Stimulated activated CD8-positive, alpha-beta memory T cell treated with anti-CD3 and anti-CD28 coated beads, Interleukin-4, amount 100 ng/mL, for 48 hours (primary cell): ENCODE results near the gene MAGI2.

Source experiments
- DNase-seq: peaks from one replicate; pipeline ENCODE4 v3.0.0-alpha.2; 2020

Gene MAGI2

DNA sequence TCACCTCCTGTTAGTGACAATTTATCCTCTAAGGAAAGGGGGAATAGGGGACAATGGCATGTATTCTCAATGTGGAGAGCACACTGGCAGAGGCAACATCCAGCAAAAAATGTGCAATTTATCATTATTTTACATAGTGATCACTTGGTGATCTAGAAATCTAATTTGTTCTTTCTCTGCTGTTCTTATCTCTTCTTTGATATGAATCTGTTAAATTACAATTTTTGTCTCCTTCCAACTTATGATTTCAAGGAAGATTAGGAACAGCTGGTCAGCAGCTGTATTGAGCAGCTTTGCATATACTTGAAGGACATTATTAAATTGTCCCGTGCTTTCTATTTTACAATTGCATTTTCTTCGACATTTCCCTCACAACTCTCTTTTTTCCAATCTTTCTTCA lies 213.1 kb downstream of the MAGI2 start:
- DNase-seq: no peak

DNA sequence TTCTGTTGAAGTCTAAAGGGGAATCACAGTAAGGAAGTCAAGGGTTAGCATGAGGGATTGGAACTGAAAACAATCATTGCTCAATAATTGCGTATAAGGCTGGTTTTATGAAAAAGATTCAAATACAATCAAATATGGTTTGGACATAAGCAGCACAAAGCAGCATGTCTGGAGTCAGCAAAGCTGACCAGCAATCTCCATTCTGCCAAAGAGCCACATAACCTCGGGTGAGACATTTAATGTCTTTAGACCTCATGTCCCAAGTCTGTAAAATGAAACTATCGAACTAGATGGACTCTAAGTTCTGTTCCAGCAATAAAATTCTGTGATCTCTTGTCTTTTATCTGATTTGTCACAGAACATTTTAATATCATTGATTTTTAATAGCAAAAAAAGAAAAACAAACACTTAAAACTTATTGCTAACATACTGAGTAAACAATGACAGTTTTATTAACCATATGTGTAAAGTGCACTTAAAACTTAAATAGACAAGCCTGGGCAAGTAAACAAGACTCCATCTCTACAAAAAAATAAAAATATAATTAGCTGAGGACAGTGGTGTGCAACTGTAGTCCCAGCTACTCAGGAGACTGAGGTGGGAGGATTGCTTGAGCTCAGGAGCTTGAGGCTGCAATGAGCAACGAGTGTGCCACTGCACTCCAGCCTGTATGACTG lies 217.0 kb downstream of the MAGI2 start:
- no peak for DNase-seq

DNA sequence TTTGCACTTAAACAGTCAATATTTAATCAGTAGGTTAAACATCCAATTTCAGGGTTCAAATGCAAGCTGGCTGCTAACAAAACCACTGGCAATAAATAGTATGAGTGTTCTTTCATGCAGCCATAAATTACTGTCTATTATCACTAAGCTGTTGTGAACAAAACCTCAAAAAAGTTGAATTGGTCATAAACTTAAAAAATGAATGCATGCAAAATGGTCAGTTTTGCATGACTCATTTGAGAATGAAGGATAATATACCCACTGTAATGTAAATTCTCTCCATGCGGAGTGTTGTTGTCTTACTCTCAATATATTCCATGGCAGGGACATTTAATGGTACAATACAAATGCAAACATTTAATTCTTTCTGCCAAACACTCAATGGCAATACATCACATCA lies 226.4 kb downstream of the MAGI2 start:
- DNase-seq: no peak

DNA sequence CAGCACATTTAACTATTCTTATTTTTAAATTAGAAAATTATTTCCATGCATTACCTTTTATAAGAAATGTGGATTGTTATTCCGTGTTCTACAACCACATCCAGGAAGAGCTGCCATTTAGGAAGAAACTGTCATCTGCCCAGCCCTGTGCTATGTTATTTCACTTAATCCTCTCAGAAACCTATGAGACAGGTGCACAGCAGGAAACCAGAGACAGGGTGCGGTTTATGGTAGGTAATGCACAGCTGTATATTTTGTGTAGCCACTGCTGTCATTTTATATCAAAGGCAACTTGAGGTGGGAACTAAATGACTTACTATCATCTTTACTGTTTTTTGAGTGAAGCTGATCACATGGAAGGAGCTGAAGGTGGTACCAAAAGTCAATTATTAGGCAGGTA lies 232.3 kb downstream of the MAGI2 start:
- no peak for DNase-seq

DNA sequence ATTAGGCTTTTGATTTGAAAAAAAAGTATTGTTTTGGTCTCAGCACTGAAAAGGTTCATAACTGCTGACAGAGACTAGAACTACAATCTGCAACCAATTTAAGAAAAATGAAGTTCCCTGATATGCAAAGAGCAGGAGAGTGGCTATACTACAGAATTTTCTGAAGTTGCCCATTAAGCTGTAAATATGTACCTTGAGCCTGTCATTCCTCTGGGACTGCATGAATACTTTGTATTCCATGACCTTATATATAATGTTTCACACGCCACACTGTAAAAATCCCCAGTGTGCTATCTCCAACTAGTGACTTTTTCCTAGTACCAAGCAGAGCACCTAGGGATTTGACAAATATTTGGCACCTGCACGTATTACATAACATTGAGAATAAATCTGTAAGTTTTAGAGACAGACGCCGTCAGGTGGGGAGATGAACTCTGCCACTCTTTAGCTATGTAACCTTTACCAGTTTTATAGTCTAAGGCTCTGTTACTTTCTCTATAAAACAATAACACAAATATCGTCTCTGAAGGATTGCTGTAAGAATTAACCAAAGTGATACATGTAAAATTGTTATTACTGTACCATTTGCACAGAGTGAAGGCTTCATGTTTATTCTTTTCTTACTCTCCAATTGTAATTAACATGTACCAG lies 235.4 kb downstream of the MAGI2 start:
- DNase-seq: no peak

DNA sequence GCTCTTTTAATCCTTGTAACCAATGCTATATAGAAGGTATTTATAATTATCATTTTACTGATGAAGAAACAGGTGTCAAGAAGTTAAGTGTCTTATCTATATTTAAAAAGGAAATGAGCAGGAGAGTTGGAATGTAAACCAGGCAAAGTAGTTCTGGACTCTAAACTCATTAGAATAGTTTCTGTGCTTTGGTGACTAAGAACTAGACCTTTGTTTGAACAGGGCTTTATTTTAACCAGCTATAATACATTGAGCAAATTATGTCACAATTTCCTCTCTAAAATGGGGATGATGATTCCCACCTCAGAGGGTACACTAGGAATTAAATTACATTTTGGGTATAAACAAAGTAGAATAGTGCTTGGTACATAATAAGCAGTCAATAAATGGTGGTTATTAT lies 236.0 kb downstream of the MAGI2 start:
- no peak for DNase-seq

DNA sequence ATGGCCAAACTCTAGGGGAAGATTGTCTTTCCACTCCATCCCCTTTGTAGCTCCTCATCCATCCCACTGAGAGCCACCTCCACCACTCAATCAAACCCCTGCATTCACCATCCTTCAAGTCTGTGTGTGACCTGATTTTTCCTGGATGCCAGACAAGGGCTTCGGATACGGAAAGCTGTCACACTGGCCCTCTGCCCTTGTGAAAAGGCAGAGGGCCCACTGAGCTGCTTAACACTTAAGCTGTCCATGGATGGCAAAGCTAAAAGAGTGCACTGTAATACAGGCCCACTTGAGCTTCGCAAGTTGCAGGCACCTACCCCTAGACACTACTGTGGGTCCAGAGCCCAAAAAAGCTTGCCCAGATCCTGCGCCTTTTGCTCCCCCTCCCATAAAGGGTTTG lies 237.2 kb downstream of the MAGI2 start:
- no peak for DNase-seq

DNA sequence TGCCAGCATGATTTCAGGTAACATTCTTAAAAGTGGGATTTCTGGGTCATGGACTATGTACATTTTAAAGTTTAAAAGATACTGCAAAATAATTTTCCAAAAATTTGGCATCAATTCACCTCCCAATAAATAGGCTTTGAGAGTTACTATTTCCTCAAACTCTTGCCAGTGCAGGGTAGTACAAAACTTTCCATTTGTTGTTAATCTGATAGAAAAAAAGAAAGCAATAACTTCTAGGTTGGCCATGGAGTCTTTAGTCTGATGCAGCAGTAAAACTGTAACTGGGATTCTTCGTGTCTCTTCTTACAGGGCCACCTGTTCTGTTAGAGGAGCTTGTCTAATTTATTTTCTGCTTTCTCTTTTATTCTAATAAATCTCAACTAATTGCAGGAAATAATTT lies 241.1 kb downstream of the MAGI2 start:
- no peak for DNase-seq

DNA sequence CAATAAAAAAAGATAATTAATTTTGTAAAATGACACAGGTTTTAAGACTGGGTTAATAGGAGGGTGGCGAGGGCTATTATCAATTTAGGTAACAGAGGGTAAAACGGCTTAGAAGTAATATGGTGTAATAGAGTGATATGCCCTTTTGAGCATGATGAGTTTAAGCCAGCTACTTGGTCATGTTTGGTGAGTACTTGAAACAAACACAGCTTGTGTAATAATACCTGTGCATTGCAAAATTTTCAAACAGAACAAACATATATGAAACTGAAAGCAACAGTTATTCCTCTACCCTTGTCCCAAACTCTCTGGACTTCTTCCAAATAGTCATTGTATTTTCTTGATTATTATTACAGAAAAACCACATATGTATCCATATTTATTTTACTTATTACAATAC lies 241.7 kb downstream of the MAGI2 start:
- no peak for DNase-seq

DNA sequence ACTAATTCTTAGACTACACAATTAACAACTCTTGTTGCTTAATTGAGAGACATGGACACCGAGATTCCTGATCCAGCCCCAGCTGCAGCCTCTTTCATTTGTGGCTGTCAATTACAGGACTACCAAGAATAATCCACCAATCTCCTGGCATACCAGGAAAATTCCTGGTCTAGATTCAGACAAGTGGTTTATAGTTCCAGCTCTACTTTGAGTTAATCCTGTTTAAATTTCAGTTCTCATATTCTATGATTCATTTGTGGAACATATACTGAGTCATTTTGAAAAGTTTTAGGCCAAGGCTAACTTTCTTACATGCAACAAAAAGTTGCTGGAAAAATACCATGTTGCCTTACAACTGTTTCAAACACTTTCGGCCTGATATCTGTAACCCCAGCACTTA lies 253.5 kb downstream of the MAGI2 start:
- DNase-seq: no peak

DNA sequence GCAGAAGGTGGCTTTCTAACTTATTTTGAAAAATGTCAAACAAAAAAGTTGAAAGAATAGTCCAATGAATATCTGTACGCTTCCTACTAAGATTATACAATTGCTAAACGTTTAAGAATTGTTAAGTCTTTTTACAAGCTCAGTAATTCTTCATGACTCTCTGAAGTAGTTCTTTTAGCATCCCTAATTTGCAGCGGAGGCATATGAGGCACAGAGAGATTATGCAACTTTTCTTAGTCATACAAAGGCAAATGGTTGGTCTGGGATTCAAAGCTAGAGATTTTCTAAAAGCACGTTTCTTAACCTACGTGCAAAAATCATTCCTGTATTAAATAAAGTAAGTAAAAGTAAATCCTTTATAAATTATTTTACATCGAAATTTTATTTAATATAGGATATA lies 254.2 kb downstream of the MAGI2 start:
- no peak for DNase-seq

DNA sequence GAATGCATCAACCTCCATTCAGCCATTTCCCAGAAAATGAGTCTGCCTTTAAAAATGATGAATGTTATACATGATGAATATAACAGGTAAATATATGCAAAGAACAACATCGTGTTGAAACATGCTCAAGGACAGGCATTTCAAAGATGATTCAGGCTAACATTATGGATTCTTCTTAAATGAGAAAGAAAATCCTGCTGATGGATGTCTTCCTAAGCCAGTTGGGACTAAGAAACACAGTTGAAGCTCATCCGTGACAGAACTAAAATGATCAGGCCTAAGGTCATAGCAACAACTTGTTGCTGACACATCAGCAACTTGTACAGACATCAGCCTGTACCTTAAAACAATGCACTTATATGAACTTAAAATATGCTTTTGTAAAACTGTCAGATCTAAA lies 267.9 kb downstream of the MAGI2 start:
- DNase-seq: no peak

DNA sequence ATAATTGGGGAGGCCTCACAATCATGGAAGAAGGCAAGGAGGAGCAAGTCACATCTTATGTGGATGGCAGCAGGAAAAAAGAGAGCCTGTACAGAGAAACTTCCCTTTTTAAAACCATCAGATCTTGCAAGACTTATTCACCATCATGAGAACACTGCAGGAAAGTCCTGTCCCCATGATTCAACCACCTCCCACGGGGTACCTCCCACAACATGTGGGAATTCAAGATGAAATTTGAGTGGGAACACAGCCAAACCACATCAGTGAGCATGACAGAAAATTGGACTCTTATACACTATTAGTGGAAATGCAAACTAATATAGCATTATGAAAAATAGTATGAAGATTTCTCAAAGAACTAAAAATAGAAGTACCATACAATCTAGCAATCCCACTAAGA lies 271.2 kb downstream of the MAGI2 start:
- no peak for DNase-seq

DNA sequence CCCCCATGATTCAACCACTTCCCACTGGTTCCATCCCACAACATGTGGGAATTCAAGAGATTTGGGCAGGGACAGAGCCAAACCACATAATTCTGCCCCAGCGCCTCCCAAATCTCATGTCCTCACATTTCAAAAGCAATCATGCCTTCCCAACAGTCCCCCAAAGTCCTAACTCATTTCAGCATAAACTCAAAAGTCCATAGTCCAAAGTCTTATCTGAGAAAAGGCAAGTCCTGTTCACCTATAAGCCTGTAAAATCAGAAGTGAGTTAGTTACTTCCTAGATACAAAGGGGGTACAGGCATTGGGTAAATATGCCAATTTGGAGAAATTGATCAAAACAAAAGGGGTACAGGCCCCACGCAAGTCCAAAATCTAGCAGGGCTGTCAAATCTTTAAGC lies 272.9 kb downstream of the MAGI2 start:
- DNase-seq: no peak

DNA sequence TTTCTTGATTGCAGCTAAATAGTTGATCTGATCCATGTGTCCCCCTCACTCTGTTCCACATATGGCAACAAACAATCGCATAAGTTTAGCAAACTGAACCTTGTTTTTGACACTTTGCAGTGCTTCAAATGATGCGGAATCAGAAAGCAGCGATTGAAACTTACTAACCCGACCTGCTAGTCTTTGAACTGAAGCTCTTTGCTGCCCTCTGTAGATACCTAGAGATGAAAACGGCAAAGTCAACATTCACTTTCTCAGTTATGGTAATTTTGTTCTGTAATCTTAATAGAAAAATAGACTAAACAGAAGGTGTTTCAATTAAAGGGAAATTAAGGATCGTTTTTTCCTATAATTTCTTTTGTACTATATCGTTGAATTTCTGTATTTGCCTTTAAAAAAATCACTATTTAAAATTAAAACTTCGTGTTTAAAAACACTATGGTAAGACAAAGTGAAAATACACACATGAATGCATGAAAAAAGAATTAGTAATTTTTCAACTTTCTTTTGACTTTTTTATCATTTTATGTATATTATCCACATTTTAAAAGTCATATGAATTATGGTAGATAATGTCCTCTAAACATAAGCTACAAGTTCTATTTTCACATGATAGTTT lies 276.5 kb downstream of the MAGI2 start:
- no peak for DNase-seq

DNA sequence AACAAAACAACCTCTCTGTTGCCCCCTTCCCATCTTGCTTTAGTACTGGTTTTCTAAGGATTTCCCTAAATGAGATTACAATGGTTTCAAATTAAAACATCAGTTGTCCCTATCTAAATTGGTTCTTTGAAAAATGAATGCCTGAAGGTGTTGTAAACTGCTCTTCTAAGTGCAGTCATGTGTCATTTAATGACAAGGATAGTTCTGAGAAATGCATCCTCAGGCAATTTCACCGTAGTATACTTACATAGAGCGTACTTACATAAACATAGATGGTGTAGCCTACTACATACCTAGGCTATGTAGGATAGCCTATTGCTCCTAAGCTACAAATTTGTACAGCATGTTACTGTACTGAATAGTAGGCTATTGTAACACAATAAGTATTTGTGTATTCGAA lies 278.1 kb downstream of the MAGI2 start:
- DNase-seq: no peak

DNA sequence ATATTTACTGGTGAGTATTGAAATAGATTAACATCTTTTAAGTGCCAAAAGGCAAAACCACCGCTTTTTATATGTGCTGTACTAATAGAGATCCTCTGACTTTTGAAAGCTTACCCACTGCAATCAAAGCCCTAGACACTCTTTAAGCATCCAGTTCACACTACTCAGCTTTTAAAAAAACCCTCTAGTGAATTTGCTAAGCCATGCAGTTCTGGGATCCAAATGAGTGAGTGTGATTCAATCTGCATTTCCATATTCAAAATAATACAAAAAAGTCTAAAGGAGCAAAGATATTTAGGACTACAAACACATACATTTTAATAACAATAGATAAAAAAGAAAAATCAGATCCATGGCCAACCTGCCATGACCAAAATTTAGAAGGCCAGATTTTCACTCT lies 288.2 kb downstream of the MAGI2 start:
- DNase-seq: no peak

DNA sequence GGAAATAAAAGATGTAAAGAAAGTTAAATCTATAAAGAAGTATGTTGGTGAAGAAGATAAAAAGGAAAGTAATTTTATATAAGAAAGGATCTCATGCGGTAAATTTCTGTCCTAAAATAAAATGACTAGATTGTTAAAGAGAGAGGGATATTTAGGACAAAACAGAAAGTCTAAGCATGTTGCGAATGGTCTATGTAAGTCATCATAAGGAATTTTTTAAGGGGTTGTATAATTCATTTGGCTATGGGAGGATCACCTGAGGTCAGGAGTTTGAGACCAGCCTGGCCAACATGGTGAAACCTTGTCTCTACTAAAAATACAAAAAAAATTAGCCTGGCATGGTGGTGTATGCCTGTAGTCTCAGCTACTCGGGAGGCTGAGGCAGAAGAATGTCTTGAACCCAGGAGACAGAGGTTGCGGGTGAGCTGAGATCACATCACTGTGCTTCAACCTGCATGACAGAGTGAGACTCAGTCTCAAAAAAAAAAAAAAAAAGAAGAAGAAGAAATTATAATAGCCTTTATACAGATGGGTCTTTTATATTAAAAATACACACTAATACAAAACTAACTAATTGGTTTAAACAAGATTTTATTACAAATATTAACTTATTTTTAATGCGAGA lies 294.3 kb downstream of the MAGI2 start:
- DNase-seq: no peak

DNA sequence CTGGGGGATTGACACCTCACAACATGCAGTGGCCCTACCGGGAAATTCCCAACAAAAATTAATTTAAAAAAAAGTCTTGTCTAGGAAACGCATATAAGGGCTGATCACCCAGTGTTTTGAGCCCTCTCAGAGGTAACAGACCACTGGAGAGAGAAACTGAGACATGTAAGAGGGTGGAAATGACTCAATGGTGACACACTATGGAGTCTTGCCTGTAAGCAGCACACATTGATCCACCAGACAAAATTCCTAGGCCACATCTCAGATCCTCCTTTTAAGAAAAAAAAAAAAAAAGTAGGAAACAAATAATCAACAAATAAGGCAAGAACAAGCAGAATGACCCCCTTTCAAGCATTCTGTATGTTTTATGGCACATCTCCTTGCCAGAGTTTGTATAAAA lies 296.2 kb downstream of the MAGI2 start:
- no peak for DNase-seq

DNA sequence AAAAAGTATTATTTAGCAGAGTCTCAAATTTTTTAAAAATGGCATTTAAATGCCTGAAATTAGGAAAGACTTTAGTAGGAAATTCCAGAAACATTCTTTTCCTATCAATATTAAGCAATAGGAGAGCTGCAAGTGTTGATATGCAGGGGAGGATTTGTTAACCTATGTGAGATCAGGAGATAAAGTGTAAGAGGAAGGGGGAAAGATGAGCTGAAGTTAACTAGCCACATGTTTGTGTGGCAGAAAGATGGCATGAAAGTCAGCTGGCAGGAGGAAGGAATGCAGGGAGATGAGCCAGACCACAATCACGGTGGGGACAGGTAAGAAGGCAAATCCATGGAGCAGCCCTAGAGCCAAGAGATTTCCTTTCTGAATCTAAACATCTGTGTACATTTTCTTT lies 303.6 kb downstream of the MAGI2 start:
- DNase-seq: no peak

DNA sequence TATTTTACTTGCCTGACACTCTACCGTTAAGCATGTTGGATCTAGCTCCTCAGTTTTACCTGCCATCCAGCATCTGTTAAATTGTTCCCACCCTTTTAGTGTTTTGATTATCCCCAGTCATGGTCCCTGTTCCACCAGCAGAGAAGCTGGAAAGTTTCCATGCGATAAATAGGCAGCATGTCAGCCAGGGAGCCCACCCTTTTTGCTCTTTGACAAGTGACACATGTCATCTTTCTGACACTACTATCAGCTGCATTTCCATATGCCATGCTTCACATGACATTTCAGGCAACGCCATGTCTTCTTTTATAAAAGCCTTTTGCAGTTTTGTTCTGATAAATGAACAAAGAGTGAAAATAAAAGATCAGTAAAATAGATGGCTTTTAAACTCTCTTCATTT lies 310.8 kb downstream of the MAGI2 start:
- DNase-seq: no peak

DNA sequence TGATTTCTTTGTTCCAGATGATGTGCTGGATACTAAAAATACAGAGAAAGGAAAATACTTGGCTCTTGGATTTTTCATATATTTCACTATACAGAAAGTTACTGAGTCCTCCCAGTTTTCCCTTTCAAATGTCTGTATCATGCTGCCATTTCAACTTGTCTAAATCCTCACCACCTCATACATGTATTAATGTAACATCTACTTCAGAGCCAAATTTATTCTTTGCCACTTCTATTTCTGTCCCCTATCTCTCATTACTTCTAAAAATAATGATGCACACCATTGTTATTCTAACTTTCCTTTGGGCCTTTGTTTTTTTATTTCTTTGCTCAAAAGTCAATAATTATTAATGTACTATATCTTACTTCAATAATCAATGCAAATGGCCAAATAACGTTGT lies 312.2 kb downstream of the MAGI2 start:
- no peak for DNase-seq

DNA sequence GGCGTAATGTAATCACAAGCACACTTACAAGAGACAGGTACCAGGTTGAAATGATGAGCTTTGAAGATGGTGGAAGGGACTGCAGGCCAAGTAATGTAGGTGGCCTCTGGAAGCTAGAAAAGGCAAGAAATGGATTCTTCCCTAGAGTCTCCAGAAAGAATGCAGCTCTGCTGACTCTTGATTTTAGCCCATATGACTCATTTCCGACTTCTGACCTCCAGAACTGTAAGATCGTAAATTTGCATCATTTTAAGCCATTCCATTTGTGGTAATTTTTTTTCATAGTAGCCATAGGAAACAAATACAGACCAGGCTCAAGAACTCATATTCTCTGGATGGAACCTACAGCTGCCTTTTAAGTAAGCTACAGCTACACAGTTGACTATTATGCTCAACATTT lies 315.5 kb downstream of the MAGI2 start:
- DNase-seq: no peak

DNA sequence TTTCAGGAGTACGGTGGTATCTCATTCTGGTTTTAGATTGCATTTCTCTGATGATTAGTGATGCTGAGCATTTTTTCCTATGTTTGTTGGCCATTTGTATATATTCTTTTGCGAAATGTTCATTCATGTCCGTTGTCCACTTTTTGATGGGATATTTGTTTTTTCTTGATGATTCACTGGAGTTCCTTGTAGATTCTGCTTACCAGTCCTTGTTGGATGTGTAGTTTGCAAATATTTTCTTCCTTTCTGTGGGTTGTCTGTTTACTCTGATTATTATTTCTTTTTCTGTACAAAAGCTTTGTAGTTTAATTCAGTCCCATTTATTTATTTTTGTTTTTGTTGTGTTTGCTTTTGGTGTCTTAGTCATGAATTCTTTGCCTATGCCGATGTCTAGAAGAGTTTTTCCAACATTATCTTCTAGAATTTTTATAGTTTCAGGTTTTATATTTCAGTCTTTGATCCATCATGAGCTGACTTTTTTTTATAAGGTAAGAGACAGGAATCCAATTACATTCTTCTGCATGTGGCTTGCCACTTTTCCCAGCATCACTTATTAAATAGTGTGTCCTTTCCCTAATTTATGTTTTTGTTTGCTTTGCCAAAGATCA lies 320.5 kb downstream of the MAGI2 start:
- no peak for DNase-seq
